Cardiac atrium fibroblast (primary cell): ENCODE data around the gene SMC4. TPM values are rescaled to one million over a fixed set of nuclear protein-coding genes. Genes with fewer than 3 reads are reported as not detected.

Experiments
- total RNA-seq: library from RNA; depleted of rRNA; stranded (reverse); fragments of >200 nt; gene quantifications from 2 replicates; pipeline ENCODE4 v1.2.3, GENCODE V29; 2015

Gene SMC4
- 26.0 and 35.8 TPM in 2 replicates for total RNA-seq

DNA sequence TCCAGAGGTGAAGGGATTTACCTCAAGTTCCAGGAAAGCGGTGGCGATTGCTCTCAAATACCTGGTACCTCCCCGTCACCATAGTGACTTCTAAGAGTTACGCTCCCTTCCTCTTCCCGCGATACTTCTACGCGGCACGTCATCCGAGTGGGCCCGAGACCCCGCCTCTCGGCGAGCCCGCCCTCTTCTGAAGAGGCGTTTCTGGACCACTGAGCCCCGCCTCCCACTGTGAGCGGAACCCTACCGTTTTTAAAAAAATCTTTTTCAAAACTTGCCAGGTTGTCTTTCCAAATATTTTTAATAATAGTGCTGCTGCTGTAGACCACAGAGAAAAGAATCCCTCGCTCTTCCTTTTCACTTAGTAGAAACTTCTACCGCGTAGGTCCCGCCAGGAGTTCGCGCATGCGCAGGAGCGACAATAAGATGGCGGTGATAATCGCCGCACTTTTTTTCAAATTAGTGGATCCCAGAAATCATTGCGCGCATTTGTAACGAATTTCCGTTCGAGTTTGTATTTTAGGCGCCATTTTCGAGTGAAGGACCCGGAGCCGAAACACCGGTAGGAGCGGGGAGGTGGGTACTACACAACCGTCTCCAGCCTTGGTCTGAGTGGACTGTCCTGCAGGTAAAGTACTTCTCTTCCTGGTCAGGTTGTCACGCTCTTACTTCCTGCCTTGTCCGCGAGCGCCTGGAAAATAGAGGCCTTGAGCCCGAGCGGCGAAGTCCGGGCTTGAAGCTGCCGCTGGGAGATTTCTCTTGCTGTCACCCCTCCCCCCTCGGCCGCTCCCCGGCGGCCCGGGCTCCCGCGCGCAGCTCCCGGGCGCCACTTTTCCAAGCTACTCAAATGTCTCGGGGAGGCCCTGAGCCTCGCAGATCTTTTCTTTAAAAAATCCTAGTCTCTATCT lies at the start of gene SMC4, which contains the start of gene IFT80:
TSS of gene SMC4 (plus strand) at position 526 of the 905 bp plus-strand sequence. CDS start 1,177 bp downstream, outside the sequence.
TSS of gene IFT80 (minus strand) at position 101 of the 905 bp plus-strand sequence. CDS start 14,625 bp downstream, outside the sequence.

GRCh38 chr3:160449636-160450598 lies 50.5 kb downstream of the SMC4 start, which contains the start of gene TRIM59:
Gene TRIM59, minus strand, starts transcription at chr3:160449786. Its CDS starts 10,603 bp downstream, at chr3:160439183.

Other genes with a start within 250 kb of the SMC4 start
- gene C3orf80, start 174.2 kb upstream of the SMC4 start, total RNA-seq: 0.18 and 0.81 TPM in 2 replicates
- 42.9 and 50.5 TPM in 2 replicates for gene IFT80, start 425 bp upstream of the SMC4 start, total RNA-seq
- gene TRIM59, start 50.1 kb downstream of the SMC4 start, total RNA-seq: 6.7 and 8.7 TPM in 2 replicates
- 15.3 and 20.3 TPM in 2 replicates for gene KPNA4, start 165.9 kb downstream of the SMC4 start, total RNA-seq